Psoas muscle (tissue), 8 donors: Measurements from ENCODE around the gene GPR137. TPM values are rescaled to one million over a fixed set of nuclear protein-coding genes. Genes with fewer than 3 reads are reported as not detected.
A peak's percentile ranks its signal among the peaks of the same experiment; 100 is the strongest.
"Not testable (repeated sequence)": the region's sequence is repeated elsewhere in the genome, so short reads cannot be mapped to it uniquely, and the experiment has no call there.

Source experiments
- ATAC-seq, 4 donors: fragments of 200-7000 bp; cut with Tn5 transposase; one replicate each; pipeline ENCODE4 v1.9.1; 2020; ENCODE audit warnings: moderate library complexity in 3 of 4, mild to moderate bottlenecking in 2 of 4
- DNase-seq, 2 donors: peaks; one replicate each; pipeline ENCODE4 v3.0.0-alpha.2; 2020
- H3K27ac ChIP-seq: fragments of 200-600 bp; one replicate; pipeline ENCODE4 v1.8.0; 2022
- H3K27me3 ChIP-seq, 3 donors: fragments of 200-600 bp in 1 of 3; one replicate each; pipeline versions ENCODE4 v1.6.1 to v1.8.0; 2013 to 2022; ENCODE audit warnings: low read length in 2 of 3, mild to moderate bottlenecking in 2 of 3, moderate library complexity in 1 of 3; ENCODE audit not compliant: insufficient read depth in 3 of 3
- H3K36me3 ChIP-seq, 2 donors: fragments of 200-600 bp in 1 of 2; one replicate each; pipeline versions ENCODE4 v1.6.1 to v1.8.0; 2013 to 2022; ENCODE audit warnings: low read depth in 1 of 2, mild to moderate bottlenecking in 1 of 2, moderate library complexity in 1 of 2; ENCODE audit not compliant: insufficient read depth in 1 of 2
- H3K4me1 ChIP-seq: fragments of 200-600 bp; one replicate; pipeline ENCODE4 v1.8.0; 2022
- H3K4me3 ChIP-seq: fragments of 200-600 bp; one replicate; pipeline ENCODE4 v1.8.0; 2022; ENCODE audit warnings: mild to moderate bottlenecking
- H3K9me3 ChIP-seq: fragments of 200-600 bp; one replicate; pipeline ENCODE4 v1.8.0; 2022
- CTCF ChIP-seq: fragments of 200-600 bp; IDR thresholded peaks from one replicate; pipeline ENCODE4 v1.8.0; 2022; ENCODE audit warnings: antibody characterized with exemption
- WGBS, 3 donors: extraction: QIAGEN DNeasy Blood & Tissue Kit; methylation state at CpG; one replicate each; pipeline versions ENCODE4 v1.1.6 to v1.1.7; 2013; 5-methylcytosine and 5-hydroxymethylcytosine counted together
- intact Hi-C, 2 donors: fragments of 100-400 bp; cut with DNase I; formaldehyde crosslinking; loops; one replicate each; pipeline versions ENCODE4 v1.11.0 to v1.14.2; 2022
- polyA plus RNA-seq, 3 donors: library from polyadenylated mRNA; stranded (reverse); fragments of 200-250 nt; gene quantifications; one replicate each; pipeline ENCODE4 v1.2.3, GENCODE V29; 2013
- total RNA-seq, 4 donors: library from RNA; stranded (reverse); fragmentation: NEBNext Ultra II Directional in 2 of 4; extraction: Animal tissue kit (Norgen Biotek cat#: 25700) in 2 of 4; gene quantifications; one replicate each; pipeline versions ENCODE4 v1.2.1 to v1.2.4, GENCODE V29; 2021 to 2023
- donor health status: healthy with polysubstance abuse.
- donor health status: DM: no; HTN: no; CAD: no; lungs with moderate emphysema.
- donor health status: Bipolar disorder and iron deficiency.
- donor health status: healthy.
- donor health status: DM: yes; HTN: yes; CAD: no.
- donor health status: DM: no; HTN: no; CAD: no.
- donor health status: DM: no; HTN: no; CAD: no.
- donor health status: DM: yes; HTN: yes; CAD: no.

The GPR137 gene
- total and polyA plus RNA-seq, 7 donors: 13.8 to 49.9 (median 17.7) TPM

- peak; percentile 7 to 42 (median 30) for ATAC-seq
- Histone ChIP-seq H3K4me1 (peaks cover 18% of the 10 kb centered on the region), H3K36me3 (peaks cover 5 to 8% of the 10 kb centered on the region in 2 donors), H3K27me3 (peaks cover 0 to 9% (median 0%) of the 10 kb centered on the region in 3 donors), H3K4me3 (peak overlapping the region; percentile 87), H3K9me3 (no peaks in the 10 kb centered on the region), H3K27ac (peak overlapping the region; percentile 90)
- intact Hi-C loops: no loop called here
- WGBS, 3 donors: 1% methylated on average over 47 to 71 of the region's 71 CpGs
- peak; percentile 19 for TF ChIP-seq CTCF
- peak; percentile 71 to 82 for DNase-seq
Measured at GRCh38 chr11:64305691-64306562, 20.3 kb downstream of the GPR137 start.

GRCh38 chr11:64306563-64306875, 20.9 kb downstream of the GPR137 start:
- intact Hi-C loops: no loop called here
- Histone ChIP-seq H3K4me3 (peak overlapping the region; percentile 87), H3K9me3 (no peaks in the 10 kb centered on the region), H3K27ac (peak overlapping the region; percentile 90), H3K4me1 (peaks cover 18% of the 10 kb centered on the region), H3K36me3 (peaks cover 5 to 8% of the 10 kb centered on the region in 2 donors), H3K27me3 (peaks cover 0 to 9% (median 0%) of the 10 kb centered on the region in 3 donors)
- DNase-seq (no peak), ATAC-seq (no peak)
- 28 to 37% (median 32%) methylated on average over 9 of the region's 9 CpGs for WGBS, 3 donors
- no peak for TF ChIP-seq CTCF

- intact Hi-C loops: no loop called here
- peak; percentile 51 to 79 for DNase-seq
- Histone ChIP-seq H3K4me1 (peaks cover 20% of the 10 kb centered on the region), H3K36me3 (peaks cover 5 to 8% of the 10 kb centered on the region in 2 donors), H3K4me3 (peak overlapping the region; percentile 87), H3K27me3 (peaks cover 0 to 4% (median 0%) of the 10 kb centered on the region in 3 donors), H3K27ac (peak overlapping the region; percentile 90), H3K9me3 (no peaks in the 10 kb centered on the region)
- no peak for TF ChIP-seq CTCF
- ATAC-seq: peak in 1 of 4 donors; percentile 20
- 67 to 73% (median 70%) methylated on average over 14 to 15 of the region's 15 CpGs for WGBS, 3 donors
Measured at GRCh38 chr11:64306876-64307622, 21.4 kb downstream of the GPR137 start.

GRCh38 chr11:64307795-64308194, 22.1 kb downstream of the GPR137 start:
- WGBS, 3 donors: 90 to 94% (median 93%) methylated on average over 5 of the region's 5 CpGs
- intact Hi-C loops, H3K9me3 ChIP-seq, H3K27me3 ChIP-seq, H3K27ac ChIP-seq, DNase-seq, H3K4me3 ChIP-seq, H3K36me3 ChIP-seq, ATAC-seq: not testable (repeated sequence)
- peaks cover 23% of the 10 kb centered on the region for H3K4me1 ChIP-seq

GRCh38 chr11:64312947-64313346, 27.3 kb downstream of the GPR137 start:
- DNase-seq: no peak
- peaks cover 31% of the 10 kb centered on the region for H3K4me1 ChIP-seq
- H3K4me3 ChIP-seq: no peak overlapping the region
- no peaks in the 10 kb centered on the region for H3K27me3 ChIP-seq
- peaks cover 5 to 31% of the 10 kb centered on the region in 2 donors for H3K36me3 ChIP-seq
- TF ChIP-seq CTCF: no peak
- intact Hi-C loops: no loop called here
- WGBS, 3 donors: 78 to 90% (median 85%) methylated on average over 10 of the region's 10 CpGs
- no peaks in the 10 kb centered on the region for H3K9me3 ChIP-seq
- peak overlapping the region; percentile 83 for H3K27ac ChIP-seq
- no peak for ATAC-seq
